ENCODE measurements around the gene SLC35B2. TPM values are rescaled to one million over a fixed set of nuclear protein-coding genes. Genes with fewer than 3 reads are reported as not detected.

SLC35B2 gene
- total and polyA plus RNA-seq, 9 of the 15 experiments (the other 6 are each of a cell fraction or from before 2014, with no cell fraction given) = 14.5 to 59.1 (median 47.1) TPM

- no peak; the same call in none of the 2 replicates for TF ChIP-seq ZBTB2 (IDR thresholded peaks at IDR 0.05)
- peak; percentile 82 for TF ChIP-seq ZNF395 (CRISPR knock-in tag; IDR thresholded peaks at IDR 0.05)
- TF ChIP-seq DIDO1 (tag; IDR thresholded peaks at IDR 0.05; ENCODE audit: low read depth) = peak; percentile 67; the same call in 1 of the 2 replicates
- no peak for TF ChIP-seq ZNF41 (CRISPR knock-in tag; conservative IDR thresholded peaks at IDR 0.05)
- TF ChIP-seq MTF1 (CRISPR knock-in tag; IDR thresholded peaks at IDR 0.05; ENCODE audit: borderline replicate concordance) = no peak
- peak; percentile 64 for TF ChIP-seq NCOA1 (IDR thresholded peaks at IDR 0.05; ENCODE audit: low read depth)
- TF ChIP-seq EGR1 (conservative IDR thresholded peaks at IDR 0.05) = peak; percentile 99
- peak; percentile 100 for TF ChIP-seq POLR2AphosphoS5 (IDR thresholded peaks at IDR 0.05; ENCODE audit: control insufficient read depth, insufficient read depth, low read depth, low read length)
- TF ChIP-seq, protein P1, sequence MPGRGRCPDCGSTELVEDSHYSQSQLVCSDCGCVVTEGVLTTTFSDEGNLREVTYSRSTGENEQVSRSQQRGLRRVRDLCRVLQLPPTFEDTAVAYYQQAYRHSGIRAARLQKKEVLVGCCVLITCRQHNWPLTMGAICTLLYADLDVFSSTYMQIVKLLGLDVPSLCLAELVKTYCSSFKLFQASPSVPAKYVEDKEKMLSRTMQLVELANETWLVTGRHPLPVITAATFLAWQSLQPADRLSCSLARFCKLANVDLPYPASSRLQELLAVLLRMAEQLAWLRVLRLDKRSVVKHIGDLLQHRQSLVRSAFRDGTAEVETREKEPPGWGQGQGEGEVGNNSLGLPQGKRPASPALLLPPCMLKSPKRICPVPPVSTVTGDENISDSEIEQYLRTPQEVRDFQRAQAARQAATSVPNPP (IDR thresholded peaks at IDR 0.05; ENCODE audit: borderline replicate concordance, insufficient read depth, insufficient read length) = no peak
- TF ChIP-seq ZNF232 (CRISPR knock-in tag; IDR thresholded peaks at IDR 0.05) = peak; percentile 82; the same call in 1 of the 2 replicates
- TF ChIP-seq SMARCE1 (IDR thresholded peaks at IDR 0.05) = no peak
- TF ChIP-seq, protein P2, sequence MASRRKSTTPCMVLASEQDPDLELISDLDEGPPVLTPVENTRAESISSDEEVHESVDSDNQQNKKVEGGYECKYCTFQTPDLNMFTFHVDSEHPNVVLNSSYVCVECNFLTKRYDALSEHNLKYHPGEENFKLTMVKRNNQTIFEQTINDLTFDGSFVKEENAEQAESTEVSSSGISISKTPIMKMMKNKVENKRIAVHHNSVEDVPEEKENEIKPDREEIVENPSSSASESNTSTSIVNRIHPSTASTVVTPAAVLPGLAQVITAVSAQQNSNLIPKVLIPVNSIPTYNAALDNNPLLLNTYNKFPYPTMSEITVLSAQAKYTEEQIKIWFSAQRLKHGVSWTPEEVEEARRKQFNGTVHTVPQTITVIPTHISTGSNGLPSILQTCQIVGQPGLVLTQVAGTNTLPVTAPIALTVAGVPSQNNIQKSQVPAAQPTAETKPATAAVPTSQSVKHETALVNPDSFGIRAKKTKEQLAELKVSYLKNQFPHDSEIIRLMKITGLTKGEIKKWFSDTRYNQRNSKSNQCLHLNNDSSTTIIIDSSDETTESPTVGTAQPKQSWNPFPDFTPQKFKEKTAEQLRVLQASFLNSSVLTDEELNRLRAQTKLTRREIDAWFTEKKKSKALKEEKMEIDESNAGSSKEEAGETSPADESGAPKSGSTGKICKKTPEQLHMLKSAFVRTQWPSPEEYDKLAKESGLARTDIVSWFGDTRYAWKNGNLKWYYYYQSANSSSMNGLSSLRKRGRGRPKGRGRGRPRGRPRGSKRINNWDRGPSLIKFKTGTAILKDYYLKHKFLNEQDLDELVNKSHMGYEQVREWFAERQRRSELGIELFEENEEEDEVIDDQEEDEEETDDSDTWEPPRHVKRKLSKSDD (conservative IDR thresholded peaks at IDR 0.05; ENCODE audit: low read length) = peak; percentile 88; the same call in 1 of the 2 replicates
- TF ChIP-seq ZBTB34 (CRISPR knock-in tag; IDR thresholded peaks at IDR 0.05) = no peak
- TF ChIP-seq XRCC4 (IDR thresholded peaks at IDR 0.05; ENCODE audit: extremely low read depth, insufficient read depth, insufficient read length) = no peak
- TF ChIP-seq BRF1 (IDR thresholded peaks at IDR 0.05; ENCODE audit: borderline replicate concordance, extremely low read depth, insufficient read length) = no peak
- TF ChIP-seq ZNF696 (CRISPR knock-in tag; conservative IDR thresholded peaks at IDR 0.05) = 0 out of 2 replicates have a peak, but pooled peaks have one; percentile 44
Measured at GRCh38 chr6:44246663-44247337, 10.5 kb downstream of the SLC35B2 start, which contains the start of gene HSP90AB1 (continued).

Data from K562 (cell line).